NOMO-1 treated with DMSO at 0.1 percent for 48 hours (cell line): ENCODE results near the gene TIGD1.
"Not testable (repeated sequence)": the region's sequence is repeated elsewhere in the genome, so short reads cannot be mapped to it uniquely, and the experiment has no call there.

Experiments used
- DNase-seq: peaks from one replicate; lab custom pipeline; 2025; ENCODE audit not compliant: unreplicated experiment; lab: John Stamatoyannopoulos, UW

TIGD1 gene

DNA sequence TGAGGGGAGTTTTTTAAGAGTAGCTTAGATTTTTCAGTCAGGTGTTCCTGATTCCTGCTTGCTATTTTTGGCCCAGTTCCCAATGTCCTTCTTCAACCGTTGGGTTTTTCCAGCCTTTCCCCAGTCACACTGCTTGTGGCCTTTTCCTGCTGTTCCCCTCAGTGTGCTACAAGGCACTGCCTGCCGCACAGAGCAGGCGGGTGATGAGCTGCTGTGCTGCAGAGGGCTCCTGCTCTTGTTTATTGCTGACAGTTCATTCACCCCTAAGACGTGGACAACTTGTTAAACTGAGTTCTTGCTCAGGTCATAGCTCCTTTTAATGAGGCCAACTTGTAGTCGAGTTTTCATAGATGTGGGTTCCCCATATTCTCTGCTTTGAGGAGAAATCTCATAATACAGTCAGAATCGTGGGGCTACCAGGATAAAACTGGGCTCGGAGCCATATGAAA is 20.7 kb upstream of the TIGD1 start:
- no peak for DNase-seq

DNA sequence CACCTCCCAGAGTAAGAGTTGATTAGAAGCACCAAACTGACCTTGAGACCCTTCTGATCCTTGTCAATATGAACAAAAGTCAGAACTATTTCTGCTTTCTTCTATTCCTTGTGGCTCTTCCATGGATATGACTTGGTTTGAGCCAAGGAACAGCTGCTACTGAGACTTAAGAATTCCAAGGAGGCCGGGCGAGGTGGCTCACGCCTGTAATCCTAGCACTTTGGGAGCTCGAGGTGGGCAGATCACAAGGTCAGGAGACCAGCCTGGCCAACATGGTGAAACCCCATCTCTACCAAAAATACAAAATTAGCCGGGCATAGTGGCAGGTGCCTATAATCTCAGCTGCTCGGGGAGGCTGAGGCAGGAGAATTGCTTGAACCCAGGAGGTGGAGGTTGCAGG is 20.1 kb upstream of the TIGD1 start:
- DNase-seq: not testable (repeated sequence)

DNA sequence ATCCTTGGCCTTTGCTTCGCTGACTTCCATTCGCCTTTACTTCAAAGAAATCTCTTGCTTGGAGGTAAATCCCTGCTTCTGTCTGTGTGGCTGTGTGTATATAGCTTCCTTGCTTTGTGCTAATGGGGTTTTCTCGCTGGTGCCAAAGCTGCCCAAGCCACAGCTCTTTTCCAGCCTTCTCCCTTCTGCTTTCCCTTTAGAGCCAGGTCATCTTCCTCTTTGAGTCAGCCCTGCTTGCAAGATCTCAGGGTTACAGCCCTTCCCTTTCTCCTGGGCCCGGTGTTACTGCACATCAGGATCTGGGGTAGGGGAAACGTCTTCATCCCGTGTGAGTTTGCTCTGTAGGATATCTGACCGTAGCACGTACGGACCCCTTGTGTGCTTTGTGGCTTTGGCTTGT is 19.2 kb upstream of the TIGD1 start:
- no peak for DNase-seq

DNA sequence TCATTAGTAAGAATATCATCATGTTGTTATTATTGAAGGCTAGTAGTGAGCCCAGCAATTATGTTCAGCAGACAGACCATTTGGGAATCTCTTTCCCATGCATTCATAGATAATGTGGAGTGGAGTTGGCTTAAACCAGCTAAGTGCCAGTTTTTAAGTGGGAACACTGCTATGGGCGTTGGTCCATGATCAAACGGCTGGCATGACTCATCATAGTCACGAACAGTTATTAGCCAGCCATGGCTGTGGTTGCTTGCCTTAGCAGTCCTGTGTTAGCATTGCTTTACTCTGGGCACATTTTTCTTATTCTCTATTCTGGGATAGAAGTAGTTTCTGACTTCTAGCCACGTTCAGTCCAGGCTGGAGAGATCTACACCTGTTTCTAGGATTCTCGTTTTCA is 17.8 kb upstream of the TIGD1 start:
- peak; percentile 56 for DNase-seq

DNA sequence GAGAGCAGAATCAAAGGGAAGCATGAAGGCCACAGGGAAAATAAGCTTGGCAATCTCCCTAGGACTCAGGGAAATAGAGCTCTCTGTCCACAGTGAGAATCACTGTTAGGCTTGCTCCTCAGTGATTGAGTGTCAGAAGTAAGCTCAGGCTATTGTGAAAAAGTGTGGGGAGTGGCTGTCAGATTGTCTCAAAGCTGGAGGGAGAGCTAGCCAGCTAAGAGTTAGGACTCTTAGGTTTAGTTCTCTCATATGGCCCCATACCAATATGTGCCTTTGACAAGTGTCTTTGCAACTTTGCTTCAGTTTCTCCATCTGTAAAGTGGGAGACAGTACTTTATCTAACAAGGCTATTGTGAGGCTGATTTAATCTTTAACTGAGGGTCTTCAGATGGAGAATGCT is 17.4 kb upstream of the TIGD1 start:
- DNase-seq: no peak

DNA sequence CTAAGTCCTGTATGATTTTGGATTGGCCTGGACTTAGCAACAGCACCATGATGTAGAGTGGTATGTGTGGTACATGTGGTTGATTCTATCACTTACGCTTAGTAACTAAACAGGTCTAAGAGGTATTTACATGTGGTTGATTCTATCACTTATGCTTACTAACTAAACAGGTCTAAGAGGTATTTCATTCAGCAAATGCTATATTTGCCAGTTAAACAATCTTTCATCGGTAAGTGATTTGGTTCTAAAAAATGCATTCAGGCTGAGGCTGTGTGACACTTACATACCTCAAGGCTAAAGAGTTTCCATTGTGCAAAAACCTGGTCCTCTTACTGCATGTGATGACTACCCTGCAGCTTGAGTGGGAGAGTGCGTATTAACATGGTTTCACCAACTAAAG is 13.2 kb upstream of the TIGD1 start:
- no peak for DNase-seq

DNA sequence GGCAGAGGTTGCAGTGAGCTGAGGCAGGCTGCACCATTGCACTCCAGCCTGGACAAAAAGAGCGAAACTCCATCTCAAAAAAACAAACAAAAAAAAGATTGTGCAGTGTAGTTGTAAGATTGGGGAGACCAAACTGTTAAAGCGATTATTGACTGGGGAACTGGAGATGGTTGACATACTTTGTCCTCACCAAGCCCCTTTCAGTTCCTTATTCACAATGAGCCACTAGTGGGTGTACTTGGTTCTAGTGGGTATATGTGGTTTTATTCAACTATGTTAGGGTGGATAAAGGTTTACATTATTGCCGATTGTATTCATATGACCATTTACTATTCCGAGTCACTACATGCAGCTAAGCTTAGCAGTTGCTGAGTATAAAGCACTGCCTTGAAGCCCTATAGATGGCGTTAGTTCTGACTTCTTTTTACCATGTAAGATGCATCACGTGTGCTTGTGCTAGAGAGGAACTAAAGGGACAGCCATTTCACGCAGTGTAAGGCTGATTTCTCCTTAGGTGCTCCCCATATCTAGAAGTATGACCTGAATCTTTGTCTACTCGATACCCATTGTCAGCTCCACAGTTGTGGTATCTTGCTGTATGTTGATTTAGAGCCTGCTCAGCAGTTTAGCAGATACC is 12.3 kb upstream of the TIGD1 start:
- DNase-seq: no peak

DNA sequence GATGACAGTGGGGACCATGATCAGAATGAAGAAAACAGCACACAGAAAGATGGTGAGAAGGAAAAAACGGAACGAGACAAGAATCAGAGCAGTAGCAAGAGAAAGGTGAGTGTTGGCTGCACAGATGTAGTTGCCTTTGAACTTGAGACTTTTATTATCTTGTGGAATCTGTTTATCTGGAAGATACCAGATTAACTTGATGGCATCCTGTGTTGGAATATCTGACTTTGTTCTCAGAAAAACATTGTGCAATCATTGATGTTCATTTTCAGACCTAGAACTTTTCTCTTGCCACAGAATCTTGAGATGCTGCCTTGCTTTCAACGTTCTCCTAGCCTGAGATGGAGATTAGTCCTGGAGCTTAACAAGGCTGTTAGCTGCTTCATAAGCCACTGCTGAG is 6.1 kb upstream of the TIGD1 start:
- DNase-seq: no peak

DNA sequence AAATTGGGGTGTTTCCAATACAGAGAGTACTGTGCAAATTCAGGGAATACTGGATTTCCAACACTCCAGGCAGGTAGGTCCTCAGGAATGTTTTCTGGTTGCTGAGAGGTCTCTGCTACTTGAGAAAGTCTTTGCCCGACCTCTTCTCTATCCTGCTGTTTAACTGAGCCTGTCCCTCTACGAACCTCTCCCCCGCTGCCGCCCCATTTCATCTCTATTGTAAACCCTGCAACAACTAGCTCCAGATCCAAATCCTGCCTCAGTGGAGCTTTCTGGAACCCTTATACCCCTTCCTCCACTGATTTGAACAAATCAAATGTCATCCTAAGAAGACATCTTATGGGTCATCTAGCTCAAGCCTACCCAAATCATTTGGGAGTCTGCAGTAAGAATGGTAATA is 1.4 kb upstream of the TIGD1 start:
- no peak for DNase-seq

DNA sequence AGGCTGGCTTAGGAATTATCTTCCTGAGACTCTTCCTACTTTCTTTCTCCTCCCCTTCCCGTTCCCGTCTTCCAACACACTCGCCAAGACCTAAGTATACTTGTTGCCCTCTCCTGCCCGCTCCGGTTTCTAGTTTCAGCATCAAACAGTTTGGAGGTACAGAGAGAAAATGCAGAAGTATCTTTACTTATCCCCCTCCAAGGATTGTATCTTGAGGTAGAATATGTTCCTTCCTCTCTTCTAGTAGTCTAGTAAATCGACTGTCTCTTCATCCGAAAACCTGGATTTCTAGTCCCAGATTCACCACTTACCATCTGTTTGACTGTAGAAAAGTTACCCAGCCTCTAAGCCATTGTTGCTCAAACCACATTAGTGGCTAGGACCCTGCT is 887 bp upstream of the TIGD1 start:
- peak; percentile 55 for DNase-seq

DNA sequence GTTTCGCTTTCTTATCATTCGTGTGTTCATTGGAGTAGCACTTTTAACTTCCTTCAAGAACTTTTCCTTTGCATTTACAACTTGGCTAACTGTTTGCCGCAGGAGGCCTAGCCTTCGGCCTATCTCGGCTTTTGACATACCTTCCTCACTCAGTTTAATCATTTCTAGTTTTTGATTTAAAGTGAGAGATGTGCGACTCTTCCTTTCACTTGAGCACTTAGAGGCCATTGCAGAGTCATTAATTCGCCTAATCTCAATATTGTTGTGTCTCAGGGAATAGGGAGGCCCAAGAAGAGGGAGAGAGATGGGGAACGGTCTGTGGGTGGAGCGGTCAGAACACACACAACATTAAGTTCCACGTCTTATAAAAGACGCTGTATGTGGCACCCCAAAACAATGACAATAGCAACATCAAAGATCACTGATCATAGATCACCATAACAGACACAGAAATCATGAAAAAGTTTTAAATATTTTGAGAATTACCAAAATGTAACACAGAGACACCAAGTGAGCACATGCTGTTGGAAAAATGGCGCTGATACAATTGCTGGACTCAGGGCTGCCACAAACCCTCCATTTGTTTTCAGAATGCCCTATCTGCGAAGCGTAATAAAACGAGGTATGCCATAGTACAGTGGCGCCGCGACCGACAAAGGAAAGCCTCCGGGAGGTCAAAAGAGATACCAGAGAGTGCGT is 553 bp downstream of the TIGD1 start:
- peak; percentile 32 for DNase-seq

DNA sequence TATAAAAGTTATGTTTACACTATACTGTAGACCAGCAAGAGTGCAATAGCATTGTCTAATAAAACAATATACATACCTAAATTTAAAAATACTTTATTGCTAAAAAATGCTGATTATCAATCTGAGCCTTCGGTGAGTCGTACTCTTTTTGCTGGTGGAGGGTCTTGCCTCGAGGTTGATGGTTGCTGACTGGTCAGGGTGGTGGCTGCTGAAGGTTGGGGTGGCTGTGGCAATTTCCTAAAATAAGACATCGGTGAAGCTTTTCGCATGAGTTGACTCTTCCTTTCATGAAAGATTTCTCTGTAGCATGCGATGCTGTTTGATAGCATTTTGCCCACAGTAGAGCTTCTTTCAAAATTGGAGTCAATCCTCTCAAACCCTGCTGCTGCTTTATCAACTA is 2.4 kb downstream of the TIGD1 start:
- DNase-seq: no peak

DNA sequence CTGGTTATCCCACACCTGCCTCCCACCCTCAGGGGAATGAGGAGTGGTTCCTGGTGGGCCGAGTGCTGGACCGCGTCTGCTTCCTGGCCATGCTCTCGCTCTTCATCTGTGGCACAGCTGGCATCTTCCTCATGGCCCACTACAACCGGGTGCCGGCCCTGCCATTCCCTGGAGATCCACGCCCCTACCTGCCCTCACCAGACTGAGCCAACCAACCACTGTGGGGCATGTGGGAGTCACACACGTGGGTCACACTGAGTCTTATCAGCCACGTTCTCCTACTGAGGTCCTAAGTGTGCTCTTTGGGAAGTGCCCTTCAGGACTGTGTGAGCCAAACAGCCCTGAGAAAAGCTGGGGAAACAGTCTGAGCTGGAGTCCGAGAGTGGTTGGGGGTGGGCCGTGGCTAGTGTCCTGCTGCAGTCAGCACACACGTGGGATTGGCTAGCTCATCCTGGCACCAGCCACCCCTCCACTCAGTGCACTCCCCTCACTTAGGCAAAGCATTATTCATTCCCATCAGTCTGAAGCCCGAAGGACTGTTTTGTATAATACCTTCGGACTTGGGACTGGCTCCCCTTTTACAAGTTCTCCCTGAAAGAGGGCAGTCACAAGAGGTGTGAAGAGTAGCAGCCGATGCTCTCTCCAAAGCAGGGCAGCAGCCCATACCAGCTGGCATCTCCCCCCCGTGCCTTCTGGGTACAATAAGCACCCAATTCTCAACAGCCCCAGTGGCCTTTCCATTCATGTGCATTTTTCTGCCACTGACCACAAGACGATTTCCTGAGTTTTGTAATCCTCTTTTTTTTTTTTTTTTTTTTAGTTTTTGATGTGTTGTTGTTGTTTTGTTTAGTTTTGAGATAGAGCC is 4.6 kb downstream of the TIGD1 start:
- DNase-seq: no peak

DNA sequence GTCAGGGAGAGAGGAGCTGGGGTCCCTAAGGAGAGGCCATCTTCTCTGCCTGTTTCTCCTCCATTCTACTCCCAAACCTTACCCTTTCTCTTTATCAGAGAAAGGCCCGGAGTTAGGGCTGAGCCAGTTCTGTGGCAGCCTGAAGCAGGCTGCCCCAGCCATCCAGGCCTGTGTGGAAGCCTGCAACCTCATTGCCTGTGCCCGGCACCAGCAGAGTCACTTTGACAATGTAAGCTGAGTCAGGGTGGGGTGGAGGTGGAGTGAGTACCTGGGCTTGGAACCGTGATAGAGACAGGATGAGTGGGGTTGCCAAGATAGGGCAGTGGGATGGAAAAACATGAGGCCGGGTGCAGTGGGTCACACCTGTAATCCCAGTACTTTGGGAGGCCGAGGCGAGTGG is 5.7 kb downstream of the TIGD1 start:
- DNase-seq: no peak

DNA sequence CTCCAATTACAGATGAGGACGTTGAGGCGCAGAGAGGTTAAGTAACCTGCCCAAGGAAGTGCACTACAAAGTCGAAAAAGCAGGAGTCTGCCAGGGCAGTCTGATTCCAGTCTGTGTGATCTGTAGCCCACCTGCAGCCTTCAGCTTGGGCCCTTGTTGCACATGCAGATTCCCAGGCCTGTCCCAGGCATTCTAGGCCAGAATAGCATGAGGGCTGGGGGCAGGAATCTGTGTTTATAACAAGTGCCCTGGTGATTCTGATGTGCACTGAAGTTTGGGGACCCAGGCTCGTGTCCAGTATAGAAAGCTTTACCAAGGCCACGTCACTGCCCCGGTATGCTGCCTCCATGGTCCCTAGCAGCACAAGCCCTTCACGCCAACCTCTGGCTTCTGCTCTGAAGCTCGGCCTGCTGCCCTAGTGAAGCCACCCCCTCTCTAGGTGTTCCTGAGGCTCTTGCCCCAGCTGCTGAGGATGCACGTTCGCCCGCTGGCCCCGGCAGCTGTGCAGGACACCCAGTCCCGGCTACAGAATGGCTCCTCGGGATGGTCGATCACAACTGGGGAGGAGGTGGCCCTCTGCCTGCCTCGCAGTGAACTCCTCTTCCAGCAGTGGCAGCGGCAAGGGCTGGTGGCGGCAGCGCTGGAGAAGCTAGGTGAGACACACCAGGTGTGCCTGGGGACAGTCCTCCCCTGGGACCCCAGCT is 6.3 kb downstream of the TIGD1 start:
- DNase-seq: no peak

DNA sequence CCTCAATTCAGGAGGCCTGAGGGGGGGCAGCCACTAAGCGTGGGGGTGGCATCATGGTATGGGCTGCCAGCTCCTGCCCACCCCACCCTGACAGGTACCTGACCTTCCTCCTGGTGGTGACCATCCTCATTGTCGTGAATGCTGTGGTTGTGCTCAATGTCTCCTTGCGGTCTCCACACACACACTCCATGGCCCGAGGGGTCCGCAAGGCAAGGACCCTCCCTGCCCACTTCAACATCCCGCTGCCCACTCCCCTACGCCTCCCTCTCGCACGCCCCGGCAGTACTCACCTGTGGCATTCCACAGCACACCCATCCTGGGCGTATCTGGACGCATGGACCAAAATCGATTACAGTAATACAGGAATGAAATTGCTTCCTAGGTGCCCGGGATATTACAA is 6.9 kb downstream of the TIGD1 start:
- no peak for DNase-seq

DNA sequence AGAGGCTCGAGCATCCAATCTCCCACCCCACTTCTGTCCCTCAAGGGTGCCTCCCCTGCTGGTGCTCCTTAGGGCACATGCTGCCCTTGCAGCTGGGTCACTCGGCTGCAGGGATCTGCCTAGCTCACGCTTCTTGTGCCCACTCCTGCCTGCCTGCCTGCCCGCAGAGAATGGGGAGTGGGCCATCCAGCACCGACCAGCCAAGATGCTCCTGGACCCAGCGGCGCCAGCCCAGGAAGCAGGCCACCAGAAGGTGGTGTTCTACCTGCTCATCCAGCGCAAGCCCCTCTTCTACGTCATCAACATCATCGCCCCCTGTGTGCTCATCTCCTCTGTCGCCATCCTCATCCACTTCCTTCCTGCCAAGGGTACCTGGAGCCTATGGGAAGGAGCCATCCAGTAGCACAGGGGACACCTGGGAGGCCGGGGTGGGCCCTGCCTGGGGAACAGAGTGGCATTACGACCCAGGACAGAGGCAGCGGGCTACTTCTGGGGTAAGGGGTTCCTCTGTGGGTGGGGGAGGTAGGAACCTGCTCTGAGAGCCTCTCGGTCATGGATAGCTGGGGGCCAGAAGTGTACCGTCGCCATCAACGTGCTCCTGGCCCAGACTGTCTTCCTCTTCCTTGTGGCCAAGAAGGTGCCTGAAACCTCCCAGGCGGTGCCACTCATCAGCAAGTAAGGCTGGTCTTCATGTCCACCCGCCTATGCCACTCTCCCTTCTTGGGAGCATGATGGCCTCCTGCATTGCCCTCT is 7.5 kb downstream of the TIGD1 start:
- no peak for DNase-seq

DNA sequence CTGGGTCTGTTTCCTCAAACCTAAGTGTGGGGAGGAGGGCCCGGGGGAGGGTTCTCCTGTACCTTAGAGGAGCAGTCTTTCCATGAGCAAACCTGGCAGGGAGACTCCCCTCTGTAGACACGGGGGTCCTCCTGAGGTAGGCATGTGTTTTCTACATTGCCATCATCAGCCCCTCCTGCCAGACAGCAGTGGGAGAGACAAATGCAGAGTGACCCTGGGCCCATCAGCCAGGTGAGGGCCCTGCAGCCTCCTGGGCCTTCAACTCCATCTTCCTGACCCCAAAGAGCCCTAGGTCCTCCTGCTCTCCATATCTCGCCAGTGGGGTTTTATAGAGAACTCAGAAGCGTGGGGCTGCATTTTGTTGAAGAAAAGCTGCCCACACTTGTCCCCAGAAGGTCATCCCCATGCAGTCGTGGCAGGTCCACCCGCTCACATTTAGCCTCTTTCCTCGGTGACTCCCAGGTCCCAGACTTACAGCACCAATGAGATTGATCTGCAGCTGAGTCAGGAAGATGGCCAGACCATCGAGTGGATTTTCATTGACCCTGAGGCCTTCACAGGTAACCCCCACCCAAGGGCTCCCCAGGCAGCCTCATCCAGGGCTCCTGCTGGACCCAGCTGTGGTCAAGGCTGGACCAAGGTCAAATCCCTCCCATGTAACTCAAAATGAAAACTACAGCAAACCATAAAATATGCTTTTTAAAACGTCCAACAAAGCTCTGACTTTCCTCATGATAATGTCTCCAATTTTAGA is 8.2 kb downstream of the TIGD1 start:
- DNase-seq: no peak

DNA sequence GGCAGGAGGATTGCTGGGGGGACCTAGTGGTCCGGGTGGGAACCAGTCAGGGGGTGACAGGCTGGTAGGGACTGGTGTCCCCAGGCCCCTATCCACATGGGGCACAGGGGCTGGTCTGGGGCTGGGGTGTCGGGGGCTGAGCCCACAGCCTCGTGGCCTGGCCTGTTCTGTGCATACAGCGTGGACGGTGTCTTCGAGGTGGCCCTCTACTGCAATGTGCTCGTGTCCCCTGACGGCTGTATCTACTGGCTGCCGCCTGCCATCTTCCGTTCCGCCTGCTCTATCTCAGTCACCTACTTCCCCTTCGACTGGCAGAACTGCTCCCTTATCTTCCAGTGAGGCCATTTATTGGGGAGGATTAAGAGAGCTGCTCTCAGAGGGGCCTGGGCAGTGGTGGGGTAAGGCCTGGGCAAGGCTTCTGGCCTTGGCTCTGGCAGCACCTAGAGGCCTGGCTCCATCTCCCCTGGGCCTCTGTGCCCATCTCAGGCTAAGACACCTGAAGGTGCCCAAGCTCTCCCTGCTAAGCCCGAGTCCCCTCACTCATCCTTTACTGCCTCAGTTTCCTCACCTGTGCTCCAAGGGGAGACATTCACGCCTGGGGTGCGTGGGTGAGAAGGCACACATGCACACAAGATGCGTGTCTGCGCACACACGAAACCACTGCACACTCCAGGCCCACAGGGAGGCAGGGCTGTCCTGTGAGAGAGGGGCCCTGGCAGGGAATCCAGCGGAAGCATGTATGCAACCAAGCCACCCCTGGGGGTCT is 9.0 kb downstream of the TIGD1 start:
- DNase-seq: no peak
